Activated gamma-delta T cell (primary cell): Measurements from ENCODE around the gene TBX2.

Source experiments
- DNase-seq: peaks from one replicate; lab custom pipeline; 2025; lab: John Stamatoyannopoulos, UW

The TBX2 gene

DNA sequence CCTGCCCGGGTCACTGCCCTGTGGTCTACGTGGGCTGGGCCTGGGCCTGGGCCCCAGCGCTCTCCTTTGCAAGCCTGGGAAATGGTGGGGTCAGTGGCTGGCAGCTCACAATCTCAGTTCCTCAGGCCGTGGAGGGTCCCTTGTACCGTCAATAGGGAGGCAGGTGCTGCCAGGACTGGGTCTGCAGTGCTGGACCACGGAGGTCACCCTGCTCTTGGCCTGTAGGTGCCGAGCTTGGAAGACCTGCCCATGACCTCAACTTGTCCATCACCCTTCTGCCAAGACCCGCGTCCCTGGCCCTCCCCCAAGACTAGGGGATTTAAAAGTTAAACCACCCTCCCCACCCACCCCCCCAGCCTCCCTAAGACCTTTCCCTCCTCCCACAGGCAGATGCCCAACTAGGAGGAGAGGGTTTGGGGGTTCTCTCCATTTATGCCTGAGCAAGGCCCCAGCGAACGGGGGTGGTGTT is 2.5 kb downstream of the TBX2 start:
- no peak for DNase-seq

DNA sequence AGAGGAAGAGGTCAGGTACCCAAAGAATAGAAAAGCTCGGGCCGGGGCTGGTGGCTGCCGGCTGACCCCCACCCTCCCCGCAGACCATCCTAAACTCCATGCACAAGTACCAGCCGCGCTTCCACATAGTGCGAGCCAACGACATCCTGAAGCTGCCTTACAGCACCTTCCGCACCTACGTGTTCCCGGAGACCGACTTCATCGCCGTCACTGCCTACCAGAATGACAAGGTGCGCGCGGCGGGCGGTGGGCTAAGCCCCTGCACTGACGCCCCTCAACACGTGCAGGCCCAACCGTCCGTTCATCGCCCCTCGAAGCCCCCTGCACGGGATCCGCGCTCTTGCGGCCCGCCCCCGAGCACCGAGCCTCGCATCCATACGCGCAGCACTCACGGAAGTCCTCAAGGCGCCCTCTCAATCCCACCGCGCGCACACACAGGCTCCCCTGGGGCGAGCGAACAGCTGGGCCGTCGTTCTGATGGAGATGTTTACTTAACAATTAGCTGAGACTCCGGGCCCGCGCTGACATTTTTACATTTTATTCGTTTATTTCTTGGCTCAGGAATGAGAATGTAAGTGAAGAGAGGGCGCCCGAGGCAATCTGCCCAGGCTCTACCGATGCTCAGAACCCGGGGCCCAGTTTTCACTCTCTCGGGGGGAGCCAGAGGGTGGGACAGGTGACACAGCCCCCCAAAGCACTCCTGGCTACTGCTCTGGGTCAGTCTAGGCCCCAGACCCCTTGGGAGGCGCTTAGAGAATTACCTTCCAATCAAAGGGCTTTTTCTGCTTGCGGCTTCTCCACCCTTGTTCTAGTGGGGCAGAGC is 3.5 kb downstream of the TBX2 start:
- no peak for DNase-seq

DNA sequence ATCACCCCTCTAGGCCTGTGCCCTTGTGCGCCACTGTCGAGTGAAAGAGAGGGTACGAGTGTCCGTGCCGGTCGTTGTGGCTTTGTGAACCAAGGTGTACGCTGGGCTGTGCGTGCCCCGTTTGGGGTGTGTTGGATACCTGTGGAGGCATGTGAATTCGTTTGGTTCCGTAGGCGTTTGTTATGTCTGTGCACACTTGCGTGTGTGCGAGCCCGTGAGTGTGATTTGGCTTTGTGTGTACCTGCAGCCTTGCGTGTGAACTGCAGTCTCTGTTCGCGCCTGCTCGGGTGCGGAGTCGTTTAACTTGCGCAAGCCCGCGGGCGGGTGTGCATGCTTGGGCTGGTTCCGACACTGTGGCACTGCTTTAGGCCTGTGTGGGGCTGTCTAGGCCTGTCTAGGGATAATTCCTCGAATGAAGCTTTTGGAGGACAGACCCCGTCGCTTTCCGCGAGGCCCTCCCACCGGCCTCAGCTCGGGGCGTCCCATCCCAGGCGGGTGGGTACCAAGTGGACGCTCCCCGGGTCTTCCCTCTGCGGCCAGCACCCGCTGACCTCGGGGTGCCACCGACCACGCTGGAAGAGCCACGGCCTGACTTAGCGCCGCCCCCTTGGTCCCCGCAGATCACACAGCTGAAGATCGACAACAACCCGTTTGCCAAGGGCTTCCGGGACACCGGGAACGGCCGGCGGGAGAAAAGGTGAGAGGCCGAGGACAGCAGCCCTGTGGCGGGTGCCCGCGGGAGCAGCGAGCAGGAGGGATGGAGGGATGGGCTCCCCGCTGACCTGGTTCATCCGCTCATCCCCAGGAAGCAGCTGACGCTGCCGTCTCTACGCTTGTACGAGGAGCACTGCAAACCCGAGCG is 4.4 kb downstream of the TBX2 start:
- no peak for DNase-seq

DNA sequence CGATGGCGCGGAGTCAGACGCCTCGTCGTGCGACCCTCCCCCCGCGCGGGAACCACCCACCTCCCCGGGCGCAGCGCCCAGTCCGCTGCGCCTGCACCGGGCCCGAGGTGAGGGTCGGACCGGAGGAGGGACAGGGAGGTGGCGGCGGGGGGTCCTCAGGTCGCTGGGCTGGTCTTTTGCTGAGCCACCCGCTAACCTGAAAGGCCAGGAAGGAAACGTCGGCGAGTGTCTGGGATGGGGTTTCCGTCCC is 4.9 kb downstream of the TBX2 start:
- DNase-seq = no peak

DNA sequence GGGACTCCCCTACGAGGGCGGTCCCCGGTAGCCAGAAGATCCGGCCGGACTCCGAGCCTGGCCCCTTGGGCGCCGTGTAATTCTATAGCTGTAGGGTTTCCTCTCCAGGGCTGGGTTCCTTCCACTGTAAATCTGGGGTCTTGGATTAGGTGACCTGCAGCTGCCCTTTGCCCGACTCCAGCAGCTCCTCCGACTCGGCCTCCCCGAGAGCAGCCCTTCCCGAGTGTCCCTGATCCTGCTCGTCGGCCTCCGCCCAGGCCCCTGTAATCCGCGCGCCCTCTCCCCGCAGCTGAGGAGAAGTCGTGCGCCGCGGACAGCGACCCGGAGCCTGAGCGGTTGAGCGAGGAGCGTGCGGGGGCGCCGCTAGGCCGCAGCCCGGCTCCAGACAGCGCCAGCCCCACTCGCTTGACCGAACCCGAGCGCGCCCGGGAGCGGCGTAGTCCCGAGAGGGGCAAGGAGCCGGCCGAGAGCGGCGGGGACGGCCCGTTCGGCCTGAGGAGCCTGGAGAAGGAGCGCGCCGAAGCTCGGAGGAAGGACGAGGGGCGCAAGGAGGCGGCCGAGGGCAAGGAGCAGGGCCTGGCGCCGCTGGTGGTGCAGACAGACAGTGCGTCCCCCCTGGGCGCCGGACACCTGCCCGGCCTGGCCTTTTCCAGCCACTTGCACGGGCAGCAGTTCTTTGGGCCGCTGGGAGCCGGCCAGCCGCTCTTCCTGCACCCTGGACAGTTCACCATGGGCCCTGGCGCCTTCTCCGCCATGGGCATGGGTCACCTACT is 5.5 kb downstream of the TBX2 start:
- no peak for DNase-seq

- DNase-seq = no peak
Measured at GRCh38 chr17:61405686-61406536, 6.3 kb downstream of the TBX2 start.

- DNase-seq = no peak
Measured at GRCh38 chr17:61406537-61406845, 6.8 kb downstream of the TBX2 start.

- DNase-seq = no peak
Measured at GRCh38 chr17:61406971-61407911, 7.6 kb downstream of the TBX2 start.

GRCh38 chr17:61408151-61409041 is 8.8 kb downstream of the TBX2 start:
- DNase-seq = no peak

DNA sequence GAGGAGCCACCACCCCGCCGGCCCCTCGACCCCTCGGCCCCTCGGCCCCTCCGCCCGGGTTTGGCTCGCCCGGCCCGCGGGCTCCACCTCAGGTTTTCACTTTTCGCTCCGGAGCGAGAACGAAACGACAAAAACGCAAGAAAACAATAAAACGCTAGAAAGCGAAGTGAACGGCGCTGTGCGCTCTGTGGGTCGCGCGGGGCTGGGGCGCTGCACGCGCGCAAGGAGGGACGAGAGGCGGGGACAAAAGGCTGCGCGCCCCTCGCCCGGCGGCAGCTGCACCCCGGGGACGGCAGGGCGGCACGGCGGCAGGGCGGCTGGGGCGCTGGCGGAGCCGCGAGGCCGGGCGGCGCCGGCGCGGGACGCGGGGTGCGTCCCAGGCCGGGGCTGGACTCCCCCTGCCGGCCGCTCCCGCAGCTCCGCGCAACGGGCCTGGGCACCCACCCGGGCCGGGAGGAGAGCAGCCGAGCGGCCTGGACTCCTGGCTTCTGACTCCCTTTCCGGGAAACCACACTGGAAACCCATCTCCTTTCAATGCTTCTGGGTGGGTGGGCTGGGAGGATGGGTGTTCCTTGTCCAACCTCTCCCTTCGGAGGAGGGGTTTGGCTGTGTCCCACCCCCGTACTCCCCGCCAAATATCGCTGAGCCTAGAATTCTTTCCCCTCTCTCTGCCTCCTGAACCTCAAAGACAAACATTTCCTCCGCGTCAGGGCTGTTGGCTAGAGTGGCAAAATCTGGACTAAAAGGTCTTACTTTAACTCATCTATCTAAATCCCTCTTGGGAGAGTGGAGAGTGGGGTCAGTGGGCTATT is 9.9 kb downstream of the TBX2 start:
- DNase-seq = no peak

- DNase-seq = peak; percentile 45
Measured at GRCh38 chr17:61410141-61411010, 10.7 kb downstream of the TBX2 start.

DNA sequence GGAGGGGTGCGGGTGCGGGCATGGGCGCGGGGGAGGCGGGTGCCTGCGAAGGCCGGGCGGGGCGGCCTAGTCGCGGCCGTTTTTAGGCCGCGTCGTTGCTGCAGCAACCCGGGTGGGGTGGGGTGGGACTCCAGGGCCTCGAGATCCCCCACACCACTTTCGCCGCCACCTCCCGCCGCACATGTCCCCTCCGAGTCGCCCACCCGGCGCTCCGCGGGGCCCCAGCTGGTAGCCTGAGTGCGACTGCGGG is 11.3 kb downstream of the TBX2 start:
- DNase-seq = no peak

DNA sequence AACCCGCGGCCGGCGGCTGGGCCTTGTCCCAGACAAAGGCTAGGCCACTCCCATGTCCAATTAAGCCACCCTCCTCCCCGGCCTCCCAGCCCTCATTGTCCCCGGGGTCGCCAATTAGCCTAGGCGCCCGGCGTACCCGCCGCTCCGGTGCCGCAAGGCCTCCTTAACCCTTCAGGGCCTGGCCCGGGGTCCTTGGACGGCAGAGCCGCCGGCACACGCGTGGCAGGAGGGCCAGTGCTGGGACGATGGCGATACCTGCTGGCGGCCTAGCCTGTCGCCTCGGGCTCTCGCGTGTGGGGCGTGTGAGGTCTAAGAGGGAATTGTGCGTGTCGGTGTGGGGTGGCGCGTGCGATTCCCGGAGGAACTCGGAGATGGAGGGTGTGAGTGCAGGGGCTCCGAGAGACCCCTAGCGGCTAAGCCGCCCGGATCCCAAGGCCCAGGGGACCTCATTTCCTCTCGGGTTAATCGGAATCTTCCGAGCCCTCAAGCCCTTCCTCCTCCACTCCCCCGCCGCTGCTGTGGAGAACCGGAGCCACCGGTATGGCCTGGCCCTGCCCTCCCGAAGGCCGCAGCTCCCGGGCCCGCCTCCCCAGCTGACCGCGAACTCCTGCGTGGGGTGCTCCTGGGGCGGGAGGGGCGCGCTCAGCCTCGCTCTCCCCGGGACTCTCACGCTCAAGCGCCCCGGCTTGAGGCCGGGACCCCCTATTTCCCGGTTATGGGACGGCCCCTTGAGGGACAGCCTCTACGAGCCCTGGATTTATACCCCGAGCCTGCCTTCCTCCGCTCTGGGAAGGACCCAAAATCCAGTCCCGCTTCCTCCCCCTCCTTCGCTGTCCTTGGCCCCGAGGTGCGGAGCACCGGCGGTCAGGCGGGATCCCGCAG is 11.9 kb downstream of the TBX2 start:
- no peak for DNase-seq

DNA sequence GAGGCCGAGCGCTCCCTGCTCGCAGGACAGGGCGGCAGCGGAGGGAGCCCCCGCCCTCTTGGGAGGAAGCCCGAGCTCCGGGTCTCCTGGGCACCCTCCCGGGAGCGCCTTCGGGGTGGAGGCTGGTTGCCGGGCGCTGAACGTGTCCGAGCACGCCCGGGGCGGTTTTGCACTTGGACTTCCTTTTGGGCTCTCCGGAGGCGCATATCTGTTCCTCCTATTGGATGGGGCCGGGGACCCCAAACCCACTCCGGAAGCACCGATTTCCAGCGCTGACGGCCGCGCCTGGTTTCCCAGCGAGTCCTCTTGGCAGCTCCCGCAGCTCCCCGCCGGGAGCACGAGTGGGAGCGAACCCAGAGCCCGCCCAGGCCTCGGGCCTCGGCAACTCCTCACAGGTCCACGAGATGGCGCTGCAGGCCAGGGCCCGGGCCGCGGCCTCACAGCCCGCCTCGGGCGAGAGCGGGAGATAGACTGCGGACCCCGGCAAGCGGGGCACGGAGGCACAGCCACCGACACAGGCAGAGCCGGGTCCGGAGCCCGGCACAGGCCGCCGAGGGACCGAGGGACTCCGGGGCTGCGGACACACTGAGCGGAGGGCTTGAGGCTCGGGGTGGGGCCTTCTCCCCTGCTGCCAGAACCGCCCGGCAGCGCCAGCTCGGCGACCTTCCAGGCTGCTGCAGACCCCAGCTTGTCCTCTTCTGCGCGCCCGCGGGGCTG is 12.7 kb downstream of the TBX2 start:
- peak; percentile 55 for DNase-seq

- DNase-seq = no peak
Measured at GRCh38 chr17:61412860-61413660, 13.4 kb downstream of the TBX2 start.
